ENCODE results near the gene FBXO45.

Gene FBXO45

DNA sequence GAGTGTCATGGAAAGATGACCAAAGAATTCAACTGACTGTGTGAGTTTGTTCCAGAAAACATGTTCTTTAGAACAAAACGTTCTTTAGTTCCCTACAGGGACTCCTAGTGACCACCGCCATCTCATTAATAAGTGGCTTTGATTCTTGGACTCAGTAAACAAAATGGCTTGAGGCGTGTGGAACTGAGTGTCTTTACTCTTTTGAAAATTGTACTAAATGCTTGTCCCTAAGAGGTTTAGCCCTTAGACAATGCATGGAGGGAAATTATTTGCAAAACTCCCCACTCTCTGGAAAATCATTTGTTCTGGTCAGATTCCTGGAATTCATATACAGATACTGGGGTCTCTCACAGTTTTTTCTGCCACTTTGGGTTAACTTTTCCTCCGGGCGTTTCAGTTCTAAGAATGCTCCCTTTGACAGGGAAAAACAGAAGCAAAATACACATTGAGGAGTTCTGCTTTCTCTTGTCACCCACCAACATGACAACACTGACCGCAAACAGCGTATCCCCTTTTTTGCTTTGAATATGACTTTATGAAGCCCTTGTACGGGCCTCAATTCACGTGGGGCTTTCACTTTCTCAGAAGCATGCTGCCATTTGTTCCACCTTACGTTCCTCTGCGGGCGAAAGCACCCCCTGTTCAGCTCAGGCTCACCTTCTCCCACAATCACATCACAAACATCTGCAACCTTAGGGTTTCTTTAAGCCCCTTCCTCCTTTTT, 55.8 kb downstream of the FBXO45 start:
- no peaks in the 10 kb centered on the region for H3K36me3 ChIP-seq (replicated peaks)
- in situ Hi-C loops (cut with HindIII; ENCODE audit: low pct_ligation_motif_present, low sequenced_read_pairs), result no loop called here
- TF ChIP-seq, protein P1, sequence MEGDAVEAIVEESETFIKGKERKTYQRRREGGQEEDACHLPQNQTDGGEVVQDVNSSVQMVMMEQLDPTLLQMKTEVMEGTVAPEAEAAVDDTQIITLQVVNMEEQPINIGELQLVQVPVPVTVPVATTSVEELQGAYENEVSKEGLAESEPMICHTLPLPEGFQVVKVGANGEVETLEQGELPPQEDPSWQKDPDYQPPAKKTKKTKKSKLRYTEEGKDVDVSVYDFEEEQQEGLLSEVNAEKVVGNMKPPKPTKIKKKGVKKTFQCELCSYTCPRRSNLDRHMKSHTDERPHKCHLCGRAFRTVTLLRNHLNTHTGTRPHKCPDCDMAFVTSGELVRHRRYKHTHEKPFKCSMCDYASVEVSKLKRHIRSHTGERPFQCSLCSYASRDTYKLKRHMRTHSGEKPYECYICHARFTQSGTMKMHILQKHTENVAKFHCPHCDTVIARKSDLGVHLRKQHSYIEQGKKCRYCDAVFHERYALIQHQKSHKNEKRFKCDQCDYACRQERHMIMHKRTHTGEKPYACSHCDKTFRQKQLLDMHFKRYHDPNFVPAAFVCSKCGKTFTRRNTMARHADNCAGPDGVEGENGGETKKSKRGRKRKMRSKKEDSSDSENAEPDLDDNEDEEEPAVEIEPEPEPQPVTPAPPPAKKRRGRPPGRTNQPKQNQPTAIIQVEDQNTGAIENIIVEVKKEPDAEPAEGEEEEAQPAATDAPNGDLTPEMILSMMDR (IDR thresholded peaks at IDR 0.05; ENCODE audit: low read depth, low read length, missing control alignments), result no peak
- no peak overlapping the region for H3K27ac ChIP-seq
- no peaks in the 10 kb centered on the region for H3K27me3 ChIP-seq (replicated peaks)
- no peak overlapping the region for H3K4me3 ChIP-seq (ENCODE audit: low read depth, low read length)
- DNase-seq, result no peak

DNA sequence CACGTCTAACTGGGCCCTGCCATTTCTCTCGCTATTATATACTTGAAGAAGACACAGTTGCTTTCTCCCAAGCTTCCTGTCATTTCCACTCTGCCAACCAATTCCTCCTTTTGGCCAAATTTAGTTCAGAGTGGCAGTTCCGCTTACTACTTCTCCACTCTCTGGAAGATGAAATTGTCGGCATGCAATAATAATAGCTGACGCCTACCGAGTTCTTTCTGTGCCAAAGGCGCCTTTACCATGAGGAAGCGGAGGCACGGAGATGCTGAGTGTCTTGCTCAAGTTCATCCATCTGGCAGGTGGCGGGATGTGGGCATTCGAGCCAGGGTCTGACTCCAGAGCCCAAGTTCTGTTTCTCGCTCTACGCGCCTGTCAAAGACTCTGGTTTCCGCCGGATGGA, 56.4 kb downstream of the FBXO45 start:
- in situ Hi-C loops (cut with HindIII; ENCODE audit: low pct_ligation_motif_present, low sequenced_read_pairs), result no loop called here
- TF ChIP-seq, protein P1 (IDR thresholded peaks at IDR 0.05; ENCODE audit: low read depth, low read length, missing control alignments), result no peak
- no peak overlapping the region for H3K27ac ChIP-seq
- H3K4me3 ChIP-seq (ENCODE audit: low read depth, low read length), result no peak overlapping the region
- DNase-seq, result no peak
- H3K36me3 ChIP-seq (replicated peaks), result no peaks in the 10 kb centered on the region
- H3K27me3 ChIP-seq (replicated peaks), result no peaks in the 10 kb centered on the region

DNA sequence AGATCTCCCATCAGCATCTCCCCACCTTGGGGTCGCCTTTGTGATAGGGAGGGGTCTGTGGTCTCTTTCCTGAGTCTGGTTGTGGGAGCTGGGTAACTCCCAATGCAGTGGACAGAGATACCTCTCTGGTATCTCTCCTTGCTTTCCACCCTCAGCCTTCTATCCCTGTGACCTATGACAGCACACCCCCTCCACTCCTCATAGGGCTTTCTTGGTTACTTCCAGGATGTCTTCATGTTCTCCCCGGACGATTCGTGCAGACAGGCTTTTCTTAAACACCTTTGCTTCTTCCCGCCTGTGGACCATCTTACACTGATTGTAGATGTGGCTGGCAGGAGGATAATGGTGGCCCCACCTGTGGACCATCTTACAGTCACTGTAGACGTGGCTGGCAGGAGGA, 56.9 kb downstream of the FBXO45 start:
- no peak overlapping the region for H3K27ac ChIP-seq
- H3K27me3 ChIP-seq (replicated peaks), result no peaks in the 10 kb centered on the region
- no peak overlapping the region for H3K4me3 ChIP-seq (ENCODE audit: low read depth, low read length)
- TF ChIP-seq, protein P1 (IDR thresholded peaks at IDR 0.05; ENCODE audit: low read depth, low read length, missing control alignments), result no peak
- DNase-seq, result no peak
- no peaks in the 10 kb centered on the region for H3K36me3 ChIP-seq (replicated peaks)
- in situ Hi-C loops (cut with HindIII; ENCODE audit: low pct_ligation_motif_present, low sequenced_read_pairs), result no loop called here

DNA sequence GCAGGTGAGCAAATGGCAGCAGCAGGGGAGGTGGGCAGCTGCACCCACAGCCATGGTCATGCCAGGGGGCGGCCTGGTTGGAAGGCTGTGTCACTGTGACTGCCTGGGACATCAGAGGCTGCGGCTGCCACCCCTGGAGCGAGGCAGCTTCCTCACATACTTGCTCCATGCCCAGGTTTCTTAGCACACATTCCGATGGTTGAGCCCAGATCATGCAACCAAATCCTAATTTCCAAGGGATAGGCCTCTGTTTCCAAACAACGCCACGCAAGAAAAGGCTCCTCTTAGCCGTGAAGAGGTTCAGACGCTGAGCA, 59.4 kb downstream of the FBXO45 start:
- Histone ChIP-seq H3K27me3 (replicated peaks) (no peaks in the 10 kb centered on the region), H3K4me3 (ENCODE audit: low read depth, low read length) (no peak overlapping the region), H3K27ac (no peak overlapping the region), H3K36me3 (replicated peaks) (no peaks in the 10 kb centered on the region)
- DNase-seq, result no peak
- in situ Hi-C loops (cut with HindIII; ENCODE audit: low pct_ligation_motif_present, low sequenced_read_pairs), result no loop called here
- TF ChIP-seq, protein P1 (IDR thresholded peaks at IDR 0.05; ENCODE audit: low read depth, low read length, missing control alignments), result no peak

DNA sequence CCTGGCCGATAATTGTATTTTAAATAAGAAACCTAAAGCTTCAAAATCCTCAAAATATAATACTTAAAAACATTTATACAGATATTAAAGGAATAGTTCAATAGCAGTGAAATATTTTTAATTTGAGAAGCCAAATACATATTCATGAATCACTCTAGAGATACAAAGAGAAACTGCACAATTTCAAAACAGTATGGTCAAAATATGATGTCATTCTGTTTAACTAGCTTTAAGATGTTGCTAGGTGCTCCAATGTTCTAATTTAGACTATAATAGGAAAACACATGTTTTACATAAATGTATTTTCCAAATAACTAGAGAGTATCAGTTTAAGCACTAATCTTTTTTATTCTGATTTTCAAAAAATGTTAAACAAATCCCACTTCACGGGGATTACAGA, 60.8 kb downstream of the FBXO45 start:
- Histone ChIP-seq H3K27ac (no peak overlapping the region), H3K36me3 (replicated peaks) (no peaks in the 10 kb centered on the region), H3K4me3 (ENCODE audit: low read depth, low read length) (no peak overlapping the region), H3K27me3 (replicated peaks) (no peaks in the 10 kb centered on the region)
- in situ Hi-C loops (cut with HindIII; ENCODE audit: low pct_ligation_motif_present, low sequenced_read_pairs), result no loop called here
- TF ChIP-seq, protein P1 (IDR thresholded peaks at IDR 0.05; ENCODE audit: low read depth, low read length, missing control alignments), result no peak
- DNase-seq, result no peak

DNA sequence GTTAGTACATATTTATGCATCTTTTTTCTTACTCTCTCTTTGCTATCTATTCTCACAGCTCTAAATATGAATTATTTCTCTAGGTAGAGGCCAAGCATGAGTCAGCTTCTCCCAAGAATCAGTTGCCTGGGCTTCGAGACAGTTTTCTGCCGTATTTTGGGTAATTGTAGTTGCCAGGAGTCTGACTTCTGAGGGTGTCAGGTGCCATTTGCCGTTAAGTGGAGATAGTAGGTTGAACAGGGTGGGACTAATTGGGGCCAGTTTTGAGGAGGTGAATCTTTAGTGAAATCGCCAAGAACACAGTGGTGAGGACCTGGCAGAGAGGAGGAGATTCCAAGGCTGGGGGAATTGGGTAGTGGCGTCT, 63.2 kb downstream of the FBXO45 start:
- no peaks in the 10 kb centered on the region for H3K36me3 ChIP-seq (replicated peaks)
- no peak for DNase-seq
- no peak overlapping the region for H3K27ac ChIP-seq
- no peaks in the 10 kb centered on the region for H3K27me3 ChIP-seq (replicated peaks)
- in situ Hi-C loops (cut with HindIII; ENCODE audit: low pct_ligation_motif_present, low sequenced_read_pairs), result no loop called here
- peak overlapping the region; percentile 65 for H3K4me3 ChIP-seq (ENCODE audit: low read depth, low read length)
- TF ChIP-seq, protein P1 (IDR thresholded peaks at IDR 0.05; ENCODE audit: low read depth, low read length, missing control alignments), result no peak
